Activated naive CD4-positive, alpha-beta T cell treated with anti-CD3 and anti-CD28 coated beads, Interleukin-2, amount 50 U/mL, for 72 hours (primary cell): Measurements from ENCODE around the gene PDK1. TPM values are rescaled to one million over a fixed set of nuclear protein-coding genes. Genes with fewer than 3 reads are reported as not detected.

Source experiments
- ATAC-seq, 2 donors: fragments of 150-1000 bp; cut with Tn5 transposase; 2 replicates each; pipeline ENCODE4 v1.10.0; 2021; ENCODE audit warnings: mild to moderate bottlenecking in 2 of 2, moderate library complexity in 2 of 2
- DNase-seq, 2 donors: peaks; one replicate each; pipeline ENCODE4 v3.0.0; 2021 to 2022; ENCODE audit warnings: low spot score in 2 of 2
- H3K27ac Mint-ChIP-seq, 2 donors: one replicate each; pipeline ENCODE4 v1.8.0; 2022; ENCODE audit warnings: mild to moderate bottlenecking in 2 of 2, mixed read lengths in 2 of 2
- H3K36me3 Mint-ChIP-seq, 2 donors: one replicate each; pipeline ENCODE4 v1.8.0; 2022; ENCODE audit warnings: mixed read lengths in 2 of 2
- H3K9me3 Mint-ChIP-seq, 2 donors: one replicate each; pipeline ENCODE4 v1.8.0; 2022; ENCODE audit warnings: mixed read lengths in 2 of 2
- total RNA-seq, 2 donors: library from RNA; stranded (reverse); gene quantifications; one replicate each; pipeline ENCODE4 v1.2.3, GENCODE V29; 2022

The PDK1 gene
- total RNA-seq, 2 donors from 2014 or later: 20.2 to 77.2 TPM

- DNase-seq (no peak), ATAC-seq (no peak)
- no peaks in the 10 kb centered on the region for H3K9me3 Mint-ChIP-seq
- H3K27ac Mint-ChIP-seq: no peak overlapping the region
- peaks cover 5 to 15% of the 10 kb centered on the region in 2 donors for H3K36me3 Mint-ChIP-seq
Observed at GRCh38 chr2:172612051-172612450, 56.2 kb downstream of the PDK1 start.

- ATAC-seq (peak in 1 of 2 donors; percentile 34), DNase-seq (no peak)
- Mint-ChIP-seq H3K27ac (no peak overlapping the region), H3K9me3 (no peaks in the 10 kb centered on the region), H3K36me3 (peaks cover 0 to 15% of the 10 kb centered on the region in 2 donors)
Observed at GRCh38 chr2:172613040-172613439, 57.1 kb downstream of the PDK1 start.

GRCh38 chr2:172613615-172614231 lies 57.8 kb downstream of the PDK1 start:
- H3K9me3 Mint-ChIP-seq: no peaks in the 10 kb centered on the region
- ATAC-seq: no peak
- H3K36me3 Mint-ChIP-seq: peaks cover 0 to 15% of the 10 kb centered on the region in 2 donors
- H3K27ac Mint-ChIP-seq: no peak overlapping the region
- DNase-seq: no peak

GRCh38 chr2:172614932-172615331 lies 59.0 kb downstream of the PDK1 start:
- no peak for ATAC-seq
- Mint-ChIP-seq H3K27ac (no peak overlapping the region), H3K36me3 (peaks cover 0 to 15% of the 10 kb centered on the region in 2 donors), H3K9me3 (no peaks in the 10 kb centered on the region)
- DNase-seq: no peak

- H3K27ac Mint-ChIP-seq: no peak overlapping the region
- DNase-seq: no peak
- peak in 1 of 2 donors; percentile 19 for ATAC-seq
- peaks cover 0 to 15% of the 10 kb centered on the region in 2 donors for H3K36me3 Mint-ChIP-seq
- no peaks in the 10 kb centered on the region for H3K9me3 Mint-ChIP-seq
Observed at GRCh38 chr2:172615727-172616261, 59.9 kb downstream of the PDK1 start.

- Mint-ChIP-seq H3K36me3 (peaks cover 0 to 9% of the 10 kb centered on the region in 2 donors), H3K9me3 (no peaks in the 10 kb centered on the region), H3K27ac (no peak overlapping the region)
- ATAC-seq: no peak
- DNase-seq: no peak
Observed at GRCh38 chr2:172617115-172617514, 61.2 kb downstream of the PDK1 start.

- DNase-seq: no peak
- no peak for ATAC-seq
- Mint-ChIP-seq H3K9me3 (no peaks in the 10 kb centered on the region), H3K36me3 (no peaks in the 10 kb centered on the region), H3K27ac (peak overlapping the region in 1 of 2 donors; percentile 63)
Observed at GRCh38 chr2:172623249-172623965, 67.5 kb downstream of the PDK1 start.

GRCh38 chr2:172624996-172625395 lies 69.1 kb downstream of the PDK1 start:
- no peak for DNase-seq
- Mint-ChIP-seq H3K36me3 (peaks cover 12% of the 10 kb centered on the region in 2 donors), H3K9me3 (no peaks in the 10 kb centered on the region), H3K27ac (no peak overlapping the region)
- ATAC-seq: peak in 1 of 2 donors; percentile 47

- Mint-ChIP-seq H3K9me3 (no peaks in the 10 kb centered on the region), H3K27ac (no peak overlapping the region), H3K36me3 (peaks cover 12% of the 10 kb centered on the region in 2 donors)
- no peak for ATAC-seq
- no peak for DNase-seq
Observed at GRCh38 chr2:172627181-172627580, 71.3 kb downstream of the PDK1 start.

- Mint-ChIP-seq H3K27ac (no peak overlapping the region), H3K36me3 (peaks cover 12% of the 10 kb centered on the region in 2 donors), H3K9me3 (no peaks in the 10 kb centered on the region)
- ATAC-seq: no peak
- no peak for DNase-seq
Observed at GRCh38 chr2:172628085-172628484, 72.2 kb downstream of the PDK1 start.

GRCh38 chr2:172629586-172629985 lies 73.7 kb downstream of the PDK1 start:
- Mint-ChIP-seq H3K36me3 (peaks cover 12% of the 10 kb centered on the region in 2 donors), H3K9me3 (no peaks in the 10 kb centered on the region), H3K27ac (no peak overlapping the region)
- DNase-seq (no peak), ATAC-seq (no peak)

- ATAC-seq: no peak
- Mint-ChIP-seq H3K27ac (no peak overlapping the region), H3K36me3 (peaks cover 12% of the 10 kb centered on the region in 2 donors), H3K9me3 (no peaks in the 10 kb centered on the region)
- DNase-seq: no peak
Observed at GRCh38 chr2:172630181-172630580, 74.3 kb downstream of the PDK1 start.

GRCh38 chr2:172634477-172634876 lies 78.6 kb downstream of the PDK1 start:
- H3K27ac Mint-ChIP-seq: no peak overlapping the region
- DNase-seq: no peak
- ATAC-seq: no peak
- peaks cover 3% of the 10 kb centered on the region in 2 donors for H3K36me3 Mint-ChIP-seq
- no peaks in the 10 kb centered on the region for H3K9me3 Mint-ChIP-seq

- Mint-ChIP-seq H3K9me3 (no peaks in the 10 kb centered on the region), H3K36me3 (no peaks in the 10 kb centered on the region), H3K27ac (no peak overlapping the region)
- no peak for DNase-seq
- no peak for ATAC-seq
Observed at GRCh38 chr2:172635548-172635947, 79.7 kb downstream of the PDK1 start.

GRCh38 chr2:172639256-172639655 lies 83.4 kb downstream of the PDK1 start:
- DNase-seq (no peak), ATAC-seq (no peak)
- Mint-ChIP-seq H3K9me3 (peaks cover 0 to 4% of the 10 kb centered on the region in 2 donors), H3K27ac (no peak overlapping the region), H3K36me3 (no peaks in the 10 kb centered on the region)

- DNase-seq: no peak
- H3K9me3 Mint-ChIP-seq: peaks cover 0 to 4% of the 10 kb centered on the region in 2 donors
- no peak overlapping the region for H3K27ac Mint-ChIP-seq
- no peaks in the 10 kb centered on the region for H3K36me3 Mint-ChIP-seq
- peak; percentile 93 to 95 for ATAC-seq
Observed at GRCh38 chr2:172639823-172640222, 83.9 kb downstream of the PDK1 start.

GRCh38 chr2:172640389-172640788 lies 84.5 kb downstream of the PDK1 start:
- Mint-ChIP-seq H3K36me3 (no peaks in the 10 kb centered on the region), H3K9me3 (peaks cover 0 to 4% of the 10 kb centered on the region in 2 donors), H3K27ac (no peak overlapping the region)
- ATAC-seq: no peak
- DNase-seq: no peak
